HG03175 (cell line): ENCODE data around the gene LZTS3.
"Not testable (repeated sequence)": the region's sequence is repeated elsewhere in the genome, so short reads cannot be mapped to it uniquely, and the experiment has no call there.

Experiments
- ATAC-seq: cut with Tn5 transposase; IDR thresholded peaks from one replicate; pipeline ENCODE4 v1.9.1; 2021; ENCODE audit warnings: mild to moderate bottlenecking, moderate library complexity; ENCODE audit not compliant: unreplicated experiment

The LZTS3 gene

DNA sequence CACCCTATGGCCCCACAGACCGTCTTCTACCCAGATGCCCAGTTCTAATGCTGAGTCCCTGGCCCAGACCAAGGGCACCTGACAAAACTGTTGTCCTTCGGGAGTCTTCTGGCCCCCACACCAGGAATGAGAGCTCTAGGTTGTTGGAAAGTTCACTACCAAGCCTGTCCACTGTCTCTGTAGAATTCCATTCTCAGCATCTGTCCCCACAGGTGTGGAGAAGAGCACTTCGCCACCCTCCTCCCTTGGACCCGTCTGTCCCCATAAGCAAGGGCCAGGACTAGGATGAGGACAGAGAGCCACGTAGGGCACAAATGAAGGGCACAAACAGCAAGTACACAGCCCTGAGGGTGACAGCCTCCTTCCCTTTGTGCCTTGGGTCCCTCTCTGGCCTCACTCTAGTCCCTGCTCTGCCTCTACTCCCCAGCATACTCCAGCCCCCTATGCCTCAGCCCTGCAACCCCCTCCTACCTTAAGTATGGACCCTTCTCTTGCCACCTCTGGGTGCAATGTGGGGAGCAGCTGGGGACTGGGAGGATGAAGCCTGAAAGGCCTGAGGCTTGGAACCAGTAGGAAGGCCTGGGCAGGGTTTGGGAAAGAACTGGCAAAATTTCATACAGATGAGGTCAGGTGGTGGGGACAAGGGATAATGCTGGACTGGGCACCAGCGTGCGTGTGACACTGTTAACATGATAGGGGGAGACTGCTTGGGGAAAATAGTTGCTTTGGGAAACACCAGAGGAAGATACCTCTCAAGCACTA lies 4.3 kb downstream of the LZTS3 start:
- ATAC-seq = no peak

DNA sequence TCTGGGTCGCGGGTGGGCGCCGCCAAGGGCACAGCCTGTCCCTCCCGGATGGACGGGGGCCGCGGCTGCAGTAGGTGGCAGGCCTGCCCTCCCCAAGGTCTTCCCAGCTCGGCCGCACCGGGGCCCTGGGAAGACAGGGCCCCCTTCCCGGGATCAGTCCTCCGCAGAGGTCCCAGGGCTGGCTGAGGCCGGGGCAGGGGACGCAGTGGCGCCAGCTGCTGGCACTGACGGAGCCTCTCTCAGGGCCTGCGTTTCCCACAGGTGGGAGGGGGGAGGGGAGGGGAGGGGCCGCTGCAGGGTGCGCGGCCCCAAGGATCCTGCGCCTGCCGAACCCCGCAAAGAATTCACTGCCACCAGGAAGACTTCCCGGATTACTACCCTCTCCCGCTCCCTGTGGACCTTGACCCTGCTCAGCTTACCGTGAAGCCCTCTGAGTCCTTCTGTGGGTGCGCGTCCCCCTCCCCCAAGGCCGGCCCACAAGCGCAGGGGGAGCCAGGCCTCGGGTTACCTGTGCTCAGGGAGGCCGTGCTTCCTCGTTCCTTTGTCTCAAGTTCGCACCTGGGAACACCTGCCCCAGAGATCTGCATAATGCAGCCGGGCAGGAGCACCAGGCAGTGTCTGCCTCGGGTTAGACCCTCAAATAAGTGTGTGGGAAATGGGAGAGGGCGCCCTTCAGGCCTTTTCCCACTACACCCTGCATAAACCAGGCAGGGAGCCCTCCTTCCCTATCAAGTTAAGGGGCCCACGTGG lies 5.1 kb downstream of the LZTS3 start:
- ATAC-seq = no peak

DNA sequence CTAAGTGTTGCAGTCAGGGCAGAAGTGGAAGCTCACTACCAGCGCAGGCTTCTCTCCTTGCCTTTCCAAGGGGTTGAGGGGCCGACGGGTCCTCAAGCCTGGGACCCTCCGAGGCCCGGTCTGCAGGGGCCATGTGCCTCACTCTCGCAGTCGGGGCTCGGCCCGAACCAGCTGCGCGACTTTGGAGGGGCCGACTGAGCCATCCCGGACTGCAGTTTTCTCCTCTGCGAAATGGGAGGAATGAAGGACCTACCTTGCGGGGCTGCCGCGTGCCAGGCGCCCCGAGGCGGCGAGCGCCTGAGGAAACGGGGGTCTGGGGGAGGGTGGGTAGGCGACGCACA lies 5.6 kb downstream of the LZTS3 start:
- no peak for ATAC-seq

DNA sequence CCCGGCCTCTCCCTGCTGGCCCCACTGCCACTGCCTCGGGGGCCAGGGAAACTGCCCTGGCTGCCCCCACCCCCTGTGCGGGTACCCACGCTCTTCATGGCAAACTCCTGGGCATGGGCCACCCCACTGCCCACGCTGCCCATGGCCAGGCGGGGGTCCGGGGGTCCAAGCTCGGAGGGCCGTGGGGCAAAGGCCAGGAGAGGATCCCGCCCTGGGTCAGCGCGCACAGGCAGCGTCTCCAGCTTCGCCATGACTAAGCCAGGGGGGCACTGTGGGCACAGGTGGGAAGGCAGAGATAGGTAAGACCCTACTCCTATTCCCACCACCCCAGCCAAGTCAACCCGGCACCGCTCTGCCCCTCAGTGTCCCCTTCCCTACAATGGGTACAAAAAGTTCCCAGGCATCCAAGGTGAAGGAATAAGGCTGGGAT lies 6.4 kb downstream of the LZTS3 start:
- ATAC-seq = no peak

DNA sequence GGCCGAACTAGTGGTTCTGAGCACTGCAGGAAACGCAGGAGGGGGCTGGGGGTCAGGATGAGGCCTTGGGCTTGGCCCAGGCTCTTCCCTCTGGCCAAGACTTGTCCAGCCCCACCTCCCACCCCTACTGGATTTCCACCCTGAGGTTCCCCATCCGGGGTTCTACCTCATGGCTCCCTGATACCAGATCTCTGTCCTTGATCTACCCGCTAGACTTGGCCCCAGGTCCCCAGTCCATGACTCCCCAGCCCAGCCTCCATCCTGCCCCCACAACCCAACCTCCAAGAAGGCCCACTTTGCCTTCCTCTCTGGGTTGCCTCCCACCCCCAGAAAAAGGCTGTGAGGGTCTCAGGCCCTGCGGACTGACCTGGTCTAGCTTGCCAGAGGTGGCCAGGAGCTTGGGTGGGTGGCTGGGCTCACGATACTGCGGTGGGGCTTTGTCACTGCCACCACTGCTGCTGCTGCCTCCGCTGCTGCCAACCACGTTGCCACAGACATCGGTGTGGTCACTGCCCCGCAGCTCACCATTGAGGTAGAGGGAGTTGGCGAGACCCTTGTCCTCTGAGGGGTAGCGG lies 6.9 kb downstream of the LZTS3 start:
- ATAC-seq = no peak

DNA sequence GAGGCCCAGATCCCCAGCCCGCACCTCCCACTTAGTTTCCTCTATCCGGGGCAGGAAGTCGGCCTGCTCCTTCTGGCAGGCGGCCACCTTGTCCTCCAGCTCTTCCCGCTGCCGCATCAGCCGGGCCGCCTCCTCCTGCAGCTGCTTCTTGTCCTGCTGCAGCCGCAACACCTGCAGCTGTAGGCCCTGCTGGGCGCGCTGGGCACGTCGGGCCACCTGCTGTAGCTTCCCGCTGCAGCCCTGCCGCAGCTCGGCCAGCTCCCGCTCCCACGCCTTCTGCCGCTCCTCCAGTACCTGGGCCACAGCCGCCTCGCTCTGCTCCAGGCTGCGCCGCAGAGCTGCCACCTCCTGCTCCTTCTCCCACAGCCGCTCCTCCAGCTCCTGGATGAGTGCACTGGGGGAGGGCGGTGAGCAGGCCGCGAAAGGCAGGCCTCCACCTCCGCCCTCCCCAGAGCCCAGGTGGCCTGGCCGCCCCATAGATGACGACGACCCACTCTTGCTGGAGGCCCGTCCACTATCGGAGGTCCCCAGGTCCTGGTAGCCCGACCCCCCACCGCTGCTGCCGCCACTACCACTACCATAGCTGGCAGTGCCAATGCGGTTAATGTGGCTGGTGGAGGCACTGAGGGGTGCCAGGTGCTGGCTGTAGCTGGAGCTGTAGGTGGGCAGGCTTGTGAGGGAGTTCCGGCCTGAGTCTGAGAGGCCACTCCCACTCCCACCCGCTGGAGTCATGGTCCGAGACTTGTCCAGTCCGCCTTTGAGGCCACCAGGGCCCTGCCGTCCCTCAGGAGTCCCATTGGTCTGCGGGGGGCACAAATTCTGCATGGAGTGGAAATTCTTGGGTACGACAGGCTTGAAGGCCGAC lies 7.6 kb downstream of the LZTS3 start:
- no peak for ATAC-seq

DNA sequence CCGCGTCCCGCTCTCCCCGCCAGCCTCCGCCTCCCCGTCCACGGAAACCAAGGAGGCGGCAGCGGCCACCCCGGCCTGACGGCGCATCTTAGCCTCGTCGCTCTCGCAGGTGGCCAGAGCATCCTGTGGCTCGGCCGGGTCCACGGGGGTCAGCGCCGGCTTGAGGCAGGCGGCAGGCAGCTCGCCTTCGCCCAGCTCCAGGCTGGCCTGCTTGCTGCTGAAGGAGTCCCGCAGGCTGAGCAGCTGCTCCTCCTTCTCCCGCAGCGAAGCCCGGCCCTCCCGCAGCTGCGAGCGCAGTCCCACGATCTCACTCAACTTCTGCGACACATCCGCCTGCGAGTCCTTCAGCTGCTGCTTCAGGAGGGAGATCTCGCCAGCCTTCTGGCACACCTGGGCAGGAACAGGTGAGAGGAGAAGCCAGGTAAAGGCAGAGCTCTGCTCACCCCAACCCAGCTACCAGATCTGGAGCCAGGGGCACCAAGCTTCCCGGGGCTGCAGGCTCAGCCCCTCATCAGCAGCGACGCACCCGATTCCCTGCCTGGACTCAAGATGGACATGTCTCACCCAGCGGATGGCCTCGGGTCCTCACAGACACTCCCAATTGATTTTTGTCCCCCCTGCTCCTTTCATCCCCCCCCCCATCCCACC lies 8.5 kb downstream of the LZTS3 start:
- ATAC-seq = no peak

DNA sequence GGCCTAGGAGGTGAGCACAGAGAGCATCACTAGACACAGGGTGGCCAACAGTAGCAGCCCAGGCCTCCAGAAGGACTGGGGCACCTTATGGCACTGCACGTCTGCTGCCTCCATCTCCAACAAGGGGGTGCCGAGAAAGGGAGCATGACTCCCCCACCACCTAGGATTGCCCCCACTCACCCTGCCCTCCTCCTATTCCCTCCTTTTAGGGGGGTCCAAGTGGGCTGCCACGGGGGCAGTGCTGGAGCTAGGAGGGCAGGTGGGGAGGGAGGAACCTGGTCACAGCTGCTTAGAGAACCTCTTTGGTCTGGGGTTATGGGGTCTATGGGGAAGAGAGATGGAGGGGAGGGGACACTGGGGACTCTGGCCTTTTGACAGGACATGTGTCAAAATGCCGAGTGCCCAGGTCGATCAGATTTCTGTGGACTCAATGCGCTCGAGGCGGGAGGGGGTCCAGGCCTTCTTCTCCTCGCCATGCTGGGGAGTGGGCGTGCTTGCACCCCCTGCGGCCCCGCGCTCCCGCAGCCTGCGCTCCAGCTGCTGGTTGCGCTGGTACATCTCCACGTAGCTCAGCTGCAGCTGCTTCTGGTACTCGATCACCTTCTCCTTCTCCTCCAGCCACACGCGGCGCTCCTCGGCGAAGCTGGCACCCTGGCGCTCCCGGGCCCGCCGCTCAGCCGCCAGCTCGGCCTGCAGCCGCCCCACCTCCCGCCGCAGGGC lies 9.1 kb downstream of the LZTS3 start:
- no peak for ATAC-seq

DNA sequence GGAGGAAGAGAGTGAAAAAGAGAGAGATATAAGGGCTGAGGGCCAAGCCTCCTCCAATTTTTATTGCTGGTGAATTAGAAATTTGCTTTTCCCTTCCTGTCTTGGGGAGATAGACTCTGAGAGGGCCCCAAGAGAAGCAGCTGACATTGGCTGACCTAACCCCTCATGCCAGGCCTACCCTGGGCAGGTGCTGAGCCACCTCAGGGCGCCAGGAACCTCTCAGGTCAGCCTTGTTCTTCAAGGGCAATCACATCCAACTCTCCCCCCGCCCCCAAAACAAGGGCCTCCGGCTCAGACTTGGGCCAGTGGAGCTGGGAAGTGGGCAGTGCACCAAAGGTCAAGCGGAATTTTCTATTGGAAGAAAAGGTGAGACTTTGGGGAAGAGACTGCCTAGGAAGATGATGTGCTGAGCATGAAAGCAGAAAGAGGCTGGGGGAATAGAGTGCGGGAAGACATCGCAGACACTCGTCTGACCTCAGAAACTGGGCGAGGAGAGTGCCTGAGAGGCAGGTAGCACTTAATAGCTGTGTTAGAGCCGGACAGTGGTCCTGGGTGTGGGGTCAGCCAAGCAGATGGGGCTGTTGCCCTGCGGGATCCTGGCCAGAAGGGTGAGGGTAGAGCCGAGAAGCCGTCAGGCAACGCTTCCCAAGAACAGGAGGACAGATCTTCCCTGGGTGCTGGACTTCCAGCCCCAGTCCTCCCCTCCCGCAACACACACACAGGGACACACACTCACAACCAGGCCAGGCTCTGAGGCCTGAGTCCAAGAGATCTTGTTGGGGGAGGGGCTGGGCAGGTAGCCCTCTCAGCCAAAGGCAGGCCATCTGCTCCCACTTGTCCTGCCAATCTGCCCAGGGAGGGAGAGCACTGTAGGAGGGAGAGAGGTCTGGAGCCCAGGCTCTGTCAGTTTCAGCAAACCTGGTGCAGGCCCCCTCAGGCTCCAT lies 10.0 kb downstream of the LZTS3 start:
- no peak for ATAC-seq

DNA sequence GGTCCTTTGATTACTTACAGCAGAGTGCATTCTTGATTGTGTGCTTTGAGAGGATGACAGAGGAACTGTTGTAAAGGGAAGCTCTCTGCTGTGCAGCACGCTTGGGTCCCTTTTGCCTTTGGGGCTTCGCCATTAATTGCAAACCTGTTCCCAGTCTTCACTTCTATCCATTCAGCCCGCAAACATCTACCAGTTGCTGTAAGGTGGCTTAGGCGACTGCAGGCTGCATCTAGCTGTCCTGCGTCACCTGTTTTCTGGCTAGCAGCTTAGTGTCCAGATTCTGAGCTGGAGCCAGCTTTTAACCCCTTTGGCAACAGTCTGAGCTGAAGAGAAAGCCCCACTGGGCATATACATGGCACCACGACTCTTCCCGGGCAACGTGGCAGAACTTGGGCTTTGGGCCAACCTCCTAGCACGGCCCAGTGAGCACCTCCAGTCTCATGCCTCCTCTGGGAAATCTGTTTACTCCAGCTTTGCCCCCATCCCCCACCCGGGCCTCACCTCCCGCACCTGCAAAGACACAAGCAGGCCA lies 11.2 kb downstream of the LZTS3 start:
- no peak for ATAC-seq

DNA sequence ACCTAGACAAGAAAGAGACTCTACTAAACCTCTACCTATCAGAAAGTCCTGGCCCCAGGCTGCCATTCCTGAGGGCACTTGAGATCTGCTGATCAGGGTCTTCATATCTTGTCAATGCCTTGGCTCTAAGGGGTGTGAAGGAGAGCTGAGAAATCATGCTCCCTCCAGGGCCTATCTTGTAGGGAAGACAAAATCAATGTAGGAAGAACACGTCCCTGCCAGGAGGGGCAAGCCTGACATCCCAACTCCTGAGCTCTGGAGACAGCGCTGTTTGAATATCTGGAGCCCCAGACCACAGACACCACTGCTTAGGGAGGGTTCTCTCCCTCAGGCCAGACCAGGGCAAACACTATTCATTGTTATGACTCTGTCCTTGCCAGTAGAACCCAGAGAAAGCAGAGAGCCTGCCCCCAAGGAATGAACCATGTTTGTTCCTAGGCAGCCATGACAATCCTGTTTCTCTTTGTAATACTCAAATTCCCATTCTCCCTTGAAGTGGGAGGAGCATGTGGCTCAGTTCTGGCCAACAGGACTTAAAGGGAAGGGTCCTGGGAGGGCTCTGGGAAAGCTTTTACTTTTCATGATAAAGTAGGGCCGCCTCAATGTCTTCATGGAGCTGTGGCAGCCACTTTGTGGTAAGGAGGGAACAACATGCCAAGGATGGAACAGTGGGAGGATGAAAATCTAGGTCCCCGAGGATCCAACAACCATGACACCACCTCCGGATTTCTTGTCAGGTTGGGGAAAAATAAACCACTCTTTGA lies 11.9 kb downstream of the LZTS3 start:
- ATAC-seq = no peak

DNA sequence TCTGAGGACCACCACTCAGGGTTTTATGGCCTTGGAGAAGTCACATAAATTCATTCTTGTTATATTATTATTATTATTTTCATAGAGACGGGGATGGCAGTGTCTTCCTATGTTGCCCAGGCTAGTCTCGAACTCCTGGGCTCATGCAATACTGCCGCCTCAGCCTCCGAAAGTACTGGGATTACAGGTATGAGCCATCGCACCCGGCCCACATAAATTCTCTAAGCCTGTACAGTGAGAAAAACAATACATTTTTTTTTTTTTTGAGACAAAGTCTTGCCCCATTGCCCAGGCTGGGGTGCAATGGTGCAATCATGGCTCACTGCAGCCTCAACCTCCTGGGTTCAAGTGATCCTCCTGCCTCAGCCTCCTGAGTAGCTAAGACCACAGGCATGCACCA lies 12.9 kb downstream of the LZTS3 start:
- no peak for ATAC-seq

DNA sequence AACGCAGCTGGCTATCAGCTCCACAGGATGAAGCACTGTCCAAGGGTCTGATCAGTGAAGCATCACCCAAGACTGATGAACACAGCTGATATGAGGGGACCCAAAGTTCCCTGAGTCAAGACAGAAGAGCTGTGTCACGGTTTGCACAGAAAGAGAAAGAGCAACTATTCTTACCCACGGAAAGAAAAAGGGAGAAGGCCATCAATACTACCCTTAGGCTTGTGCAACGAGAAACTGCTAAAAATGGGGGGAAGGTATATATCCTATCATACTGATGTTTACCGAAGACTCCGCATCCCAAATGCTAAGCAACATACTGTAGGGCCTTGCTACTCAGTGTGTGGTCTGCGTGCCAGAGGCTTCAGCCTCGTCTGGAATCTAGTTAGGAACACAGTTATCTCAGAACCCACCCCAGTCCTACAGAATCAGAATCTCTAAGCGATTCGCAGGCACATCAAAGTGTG lies 14.3 kb downstream of the LZTS3 start:
- no peak for ATAC-seq

DNA sequence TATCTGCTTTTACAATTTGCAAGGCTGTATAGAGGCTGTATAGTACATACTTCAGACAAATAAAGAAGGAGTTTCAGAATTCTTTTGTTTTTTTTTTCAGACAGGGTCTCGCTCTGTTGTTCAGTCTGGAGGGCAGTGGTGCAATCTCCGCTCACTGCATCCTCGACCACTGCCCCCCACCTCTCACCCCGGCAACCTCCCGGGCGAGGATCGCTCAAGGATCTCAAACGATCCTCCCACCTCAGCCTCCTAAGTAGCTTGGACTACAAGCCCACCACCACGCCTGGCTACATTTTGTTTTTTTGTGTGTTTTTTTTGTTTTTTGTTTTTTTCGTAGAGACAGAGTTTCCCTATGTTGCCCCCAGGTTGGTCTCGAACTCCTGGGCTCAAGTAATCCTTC lies 15.5 kb downstream of the LZTS3 start:
- no peak for ATAC-seq

DNA sequence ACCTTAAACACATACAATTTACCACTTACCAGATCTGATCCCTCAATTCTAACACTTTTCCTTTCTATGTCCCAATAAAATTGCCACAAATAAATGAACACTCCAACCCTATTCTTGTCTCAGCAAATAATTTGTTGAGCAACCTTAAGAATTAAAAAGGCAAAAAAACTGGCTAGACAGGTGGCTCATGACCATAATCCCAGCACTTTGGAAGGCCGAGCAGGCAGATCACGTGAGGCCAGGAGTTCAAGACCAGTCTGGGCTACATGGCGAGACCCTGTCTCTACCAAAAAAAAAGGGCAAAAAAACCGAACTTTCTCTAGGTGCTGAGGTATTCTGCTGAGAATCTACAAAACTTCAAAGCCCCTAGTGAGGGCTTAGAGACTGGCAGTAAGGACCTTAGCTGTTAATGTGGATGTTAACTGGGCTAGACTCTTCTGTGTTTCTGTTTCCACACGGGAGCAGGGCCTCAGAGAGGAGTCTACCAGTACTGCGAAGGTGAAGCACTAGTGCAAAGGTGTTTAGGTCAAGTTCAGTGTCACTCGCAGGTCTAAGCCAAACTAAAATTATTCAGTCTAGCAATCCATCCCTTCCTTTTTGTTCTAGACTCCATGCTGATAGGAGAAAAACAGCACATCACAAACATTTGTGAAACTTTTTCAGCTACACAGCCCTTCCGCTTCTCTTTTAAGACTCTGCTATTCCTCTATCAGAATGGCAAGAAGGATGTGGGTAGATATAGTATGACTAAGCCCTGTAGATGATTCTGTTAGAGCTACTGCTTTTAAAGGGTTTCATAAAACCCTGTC lies 16.3 kb downstream of the LZTS3 start:
- ATAC-seq = peak; percentile 83

DNA sequence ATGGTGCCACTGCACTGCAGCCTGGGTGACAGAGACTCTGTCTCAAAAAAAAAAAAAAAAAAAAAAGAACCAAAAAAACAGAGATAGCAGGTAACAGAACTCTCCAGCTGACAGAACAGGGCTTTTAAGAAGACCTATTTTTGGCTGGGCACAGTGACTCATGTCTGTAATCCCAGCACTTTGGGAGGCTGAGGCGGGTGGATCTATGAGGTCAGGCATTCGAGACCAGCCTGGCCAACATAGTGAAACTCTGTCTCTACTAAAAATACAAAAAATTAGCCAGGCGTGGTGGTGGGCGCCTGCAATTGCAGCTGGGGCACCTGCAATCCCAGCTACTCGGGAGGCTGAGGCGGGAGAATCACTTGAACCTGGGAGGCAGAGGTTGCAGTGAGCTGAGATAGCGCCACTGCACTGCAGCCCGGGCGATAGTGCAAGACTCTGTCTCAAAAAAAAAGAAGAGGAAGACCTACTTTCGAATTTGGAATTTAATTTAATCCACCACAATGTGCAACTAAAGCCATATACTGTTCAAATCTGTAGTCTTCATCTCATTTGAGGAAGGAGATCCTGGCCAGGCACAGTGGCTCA lies 21.2 kb downstream of the LZTS3 start:
- ATAC-seq = not testable (repeated sequence)

DNA sequence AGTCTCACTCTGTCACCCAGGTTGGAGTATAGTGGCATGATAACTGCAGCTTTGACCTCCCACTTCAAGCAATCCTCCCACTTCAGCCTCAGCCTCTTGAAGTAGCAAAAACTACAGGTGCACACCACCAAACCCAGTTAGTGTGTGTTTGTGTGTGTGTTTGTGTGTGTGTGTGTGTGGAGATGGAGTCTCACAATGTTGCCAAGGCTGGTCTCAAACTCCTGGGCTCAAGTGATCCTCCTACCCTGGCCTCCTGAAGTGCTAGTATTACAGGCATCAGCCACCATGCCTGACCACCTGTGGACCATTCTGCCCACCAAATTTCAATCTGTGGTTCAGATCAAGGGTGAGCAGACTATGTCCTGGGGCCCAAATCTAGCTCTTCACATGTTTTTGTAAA lies 22.4 kb downstream of the LZTS3 start:
- ATAC-seq = no peak
